ENCODE results near the gene AARS2. TPM values are rescaled to one million over a fixed set of nuclear protein-coding genes. Genes with fewer than 3 reads are reported as not detected.

Gene AARS2
- total and polyA plus RNA-seq, 9 of the 15 experiments (the other 6 are each of a cell fraction or from before 2014, with no cell fraction given): 0.97 to 34.0 (median 18.3) TPM

DNA sequence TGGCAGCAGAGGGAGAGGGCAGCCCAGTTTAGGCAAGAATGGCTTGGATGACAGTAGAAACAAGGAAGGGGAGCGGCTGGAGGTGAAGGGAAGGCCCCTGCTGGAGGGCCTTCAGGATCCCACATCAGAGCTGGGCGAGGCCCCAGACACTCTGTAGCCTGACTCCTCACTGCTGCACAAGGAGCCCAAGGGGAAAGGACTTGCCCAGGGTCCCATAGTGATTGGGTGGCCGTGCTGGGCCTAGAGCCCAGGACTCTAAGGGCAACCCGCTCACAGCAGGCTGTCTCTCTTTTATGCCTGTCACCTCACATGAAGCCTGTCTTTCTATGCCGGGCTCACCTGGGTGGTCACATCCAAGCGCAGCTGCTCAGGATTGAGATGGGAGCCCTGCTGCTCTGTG is 9.3 kb downstream of the AARS2 start:
- no peaks in the 10 kb centered on the region for H3K27me3 ChIP-seq (ENCODE audit: control insufficient read depth in 2 of 2, insufficient read depth in 2 of 2, low read length in 2 of 2)
- H3K9ac ChIP-seq (ENCODE audit: insufficient read depth in 1 of 2, low read depth in 2 of 2, low read length in 2 of 2): peak overlapping the region in 1 of 2 experiments; percentile 55; a peak in 1 of 4 replicates
- no TSS peak for BruUV-seq (replicated peaks)
- ATAC-seq (no peak), DNase-seq (ENCODE audit: extremely low read depth in 1 of 4, low spot score in 3 of 4) (no peak), FAIRE-seq (no peak)
- no peaks in the 10 kb centered on the region for H3K9me3 ChIP-seq (replicated peaks; ENCODE audit: control insufficient read depth, insufficient read depth, low read depth, low read length)
- H3K36me3 ChIP-seq (ENCODE audit: control insufficient read depth, insufficient read depth, low read length): peaks cover 81% of the 10 kb centered on the region
- 88% methylated on average over 6 of the region's 6 CpGs for WGBS (ENCODE audit: insufficient coverage, low coverage, missing lambda C conversion rate)
- intact Hi-C loops (cut with micrococcal nuclease) (loop anchor here (1.0 kb wide), 1 partner anchor 36 kb away; no protein-coding TSS in a partner anchor), in situ Hi-C loops (cut with MboI) (no loop called here)
- ChIA-PET POLR2A (interaction anchor here (2.6 to 11.9 kb wide), 2 partner anchors 8 to 10 kb away, joined by 17 to 116 read pairs; partner anchors contain the start of gene AARS2), CTCF (ENCODE audit: low intra/inter-chr PET ratio) (interaction anchor here (0.6 kb wide), 1 partner anchor 1198 kb away, joined by 3 read pairs; no protein-coding TSS in a partner anchor)
- H3K9me1 ChIP-seq (ENCODE audit: control insufficient read depth, insufficient read depth, low read length): no peaks in the 10 kb centered on the region
- H3K4me2 ChIP-seq (ENCODE audit: insufficient read depth, low read length): no peak overlapping the region
- no peaks in the 10 kb centered on the region for H3K79me2 ChIP-seq (ENCODE audit: control insufficient read depth, insufficient read depth, low read length)
- H3K4me3 ChIP-seq: no peak overlapping the region
- H4K20me1 ChIP-seq (replicated peaks; ENCODE audit: control insufficient read depth, insufficient read depth, low read length): no peaks in the 10 kb centered on the region; the same call in 1 of the 2 replicates
- H3K4me1 ChIP-seq (replicated peaks in 1 of 2; ENCODE audit: control insufficient read depth in 2 of 2, insufficient read depth in 2 of 2, low read length in 2 of 2): peaks cover 2 to 17% of the 10 kb centered on the region in 2 experiments; a peak in 3 of 5 replicates
- TF ChIP-seq PHB2 (IDR thresholded peaks at IDR 0.05; ENCODE audit: low read depth) (no peak), TCF7 (IDR thresholded peaks at IDR 0.05; ENCODE audit: borderline replicate concordance) (no peak), NR2C2 (CRISPR knock-in tag; IDR thresholded peaks at IDR 0.05) (no peak), NR2C2 (tag; IDR thresholded peaks at IDR 0.05) (no peak), SP2 (IDR thresholded peaks at IDR 0.05; ENCODE audit: extremely low read depth, low read depth, low read length, poor library complexity, severe bottlenecking) (no peak), HDAC1 (IDR thresholded peaks at IDR 0.05) (no peak), ZFX (CRISPR knock-in tag; IDR thresholded peaks at IDR 0.05) (no peak), ZBTB9 (CRISPR knock-in tag; IDR thresholded peaks at IDR 0.05) (no peak), ZNF143 (CRISPR knock-in tag; IDR thresholded peaks at IDR 0.05) (no peak)
- no peak overlapping the region for H3K27ac ChIP-seq (ENCODE audit: extremely low read depth, low read depth, low read length)
- H2AFZ ChIP-seq (ENCODE audit: low read depth, low read length): no peak overlapping the region
